ENCODE measurements around the gene ZCCHC13. TPM values are rescaled to one million over a fixed set of nuclear protein-coding genes. Genes with fewer than 3 reads are reported as not detected.

Gene ZCCHC13
- total RNA-seq, 4 donors from 2014 or later, result not detected

DNA sequence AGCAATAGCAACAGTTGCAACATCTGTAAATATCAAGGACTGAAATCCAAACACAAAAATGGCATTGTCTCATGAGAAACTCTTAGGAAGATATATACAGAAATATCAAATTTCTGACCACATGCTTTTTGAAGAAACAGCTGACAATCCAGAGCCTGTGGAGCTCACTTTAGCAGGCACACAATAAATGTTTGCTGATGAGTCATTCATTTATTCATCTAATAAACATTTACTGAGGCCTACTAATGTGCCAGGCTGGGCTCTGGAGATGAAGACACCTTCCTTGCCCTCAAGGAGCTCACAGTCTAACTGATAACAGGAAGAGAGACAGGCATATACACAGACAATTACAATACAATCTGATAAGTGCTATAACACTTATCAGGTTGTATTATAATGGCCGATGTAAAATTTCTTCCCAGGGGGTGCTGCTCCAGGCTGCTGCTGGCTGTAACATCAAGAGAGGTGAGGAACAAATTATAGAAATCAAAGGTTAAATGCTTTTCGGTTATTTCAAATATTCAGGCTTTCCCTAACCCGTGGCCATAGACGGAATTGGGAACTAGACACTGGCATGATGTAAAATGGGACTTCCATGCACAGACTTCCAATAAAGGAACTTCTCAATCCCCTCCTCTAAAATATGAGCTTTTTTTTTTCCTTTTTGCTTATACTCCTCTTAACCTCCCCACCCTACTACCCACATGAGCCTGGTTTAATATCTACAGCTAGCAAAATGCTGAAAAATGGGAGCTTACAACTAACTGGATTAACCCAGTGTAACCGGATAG lies 16.8 kb upstream of the ZCCHC13 start:
- ATAC-seq, result no peak
- H3K27me3 ChIP-seq, result no peaks in the 10 kb centered on the region
- no peak overlapping the region for H3K4me3 ChIP-seq
- peak overlapping the region in 1 of 4 donors; percentile 44 for H3K27ac ChIP-seq
- H3K9me3 ChIP-seq, result no peaks in the 10 kb centered on the region
- H3K36me3 ChIP-seq, result peaks cover 0 to 4% of the 10 kb centered on the region in 2 donors
- WGBS, 2 donors (ENCODE audit: low coverage in 1 of 2), result 77 to 82% methylated on average over 5 of the region's 5 CpGs
- no peak for TF ChIP-seq POLR2AphosphoS5 (IDR thresholded peaks at IDR 0.05)
- TF ChIP-seq EP300 (IDR thresholded peaks at IDR 0.05), result no peak
- TF ChIP-seq, protein P1, sequence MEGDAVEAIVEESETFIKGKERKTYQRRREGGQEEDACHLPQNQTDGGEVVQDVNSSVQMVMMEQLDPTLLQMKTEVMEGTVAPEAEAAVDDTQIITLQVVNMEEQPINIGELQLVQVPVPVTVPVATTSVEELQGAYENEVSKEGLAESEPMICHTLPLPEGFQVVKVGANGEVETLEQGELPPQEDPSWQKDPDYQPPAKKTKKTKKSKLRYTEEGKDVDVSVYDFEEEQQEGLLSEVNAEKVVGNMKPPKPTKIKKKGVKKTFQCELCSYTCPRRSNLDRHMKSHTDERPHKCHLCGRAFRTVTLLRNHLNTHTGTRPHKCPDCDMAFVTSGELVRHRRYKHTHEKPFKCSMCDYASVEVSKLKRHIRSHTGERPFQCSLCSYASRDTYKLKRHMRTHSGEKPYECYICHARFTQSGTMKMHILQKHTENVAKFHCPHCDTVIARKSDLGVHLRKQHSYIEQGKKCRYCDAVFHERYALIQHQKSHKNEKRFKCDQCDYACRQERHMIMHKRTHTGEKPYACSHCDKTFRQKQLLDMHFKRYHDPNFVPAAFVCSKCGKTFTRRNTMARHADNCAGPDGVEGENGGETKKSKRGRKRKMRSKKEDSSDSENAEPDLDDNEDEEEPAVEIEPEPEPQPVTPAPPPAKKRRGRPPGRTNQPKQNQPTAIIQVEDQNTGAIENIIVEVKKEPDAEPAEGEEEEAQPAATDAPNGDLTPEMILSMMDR (IDR thresholded peaks at IDR 0.05), result no peak
- peaks cover 0 to 63% (median 0%) of the 10 kb centered on the region in 3 donors for H3K4me1 ChIP-seq

DNA sequence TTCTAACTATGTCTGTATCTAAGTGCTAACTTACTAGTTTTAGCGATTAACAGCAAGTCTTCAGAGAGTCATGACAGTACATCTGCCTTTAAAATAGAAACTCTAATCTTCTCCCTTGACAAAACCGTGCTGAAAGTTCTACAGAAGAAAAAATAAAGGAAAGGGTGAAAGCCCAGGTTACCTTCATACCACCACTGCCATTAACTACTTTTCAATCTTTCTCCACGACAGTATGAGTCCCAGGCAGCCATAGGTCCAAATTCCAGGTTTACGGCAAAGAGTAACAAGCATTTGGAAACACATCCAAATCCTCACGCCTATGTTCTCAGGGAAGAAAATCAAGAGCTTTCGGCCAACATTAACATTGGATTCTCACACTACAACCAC lies 12.4 kb upstream of the ZCCHC13 start:
- H3K36me3 ChIP-seq, result peaks cover 0 to 4% of the 10 kb centered on the region in 2 donors
- no peak for ATAC-seq
- H3K9me3 ChIP-seq, result no peaks in the 10 kb centered on the region
- H3K4me1 ChIP-seq, result peaks cover 0 to 19% (median 0%) of the 10 kb centered on the region in 3 donors
- H3K27me3 ChIP-seq, result no peaks in the 10 kb centered on the region
- no peak for TF ChIP-seq POLR2A (IDR thresholded peaks at IDR 0.05)
- TF ChIP-seq POLR2AphosphoS5 (IDR thresholded peaks at IDR 0.05), result no peak
- TF ChIP-seq, protein P1 (IDR thresholded peaks at IDR 0.05), result no peak
- TF ChIP-seq EP300 (IDR thresholded peaks at IDR 0.05), result no peak
- H3K27ac ChIP-seq, result peak overlapping the region; percentile 87 to 98 (median 90)
- 0 to 22% methylated on average over 4 to 6 of the region's 6 CpGs for whole genome bisulfite sequencing, 2 donors (ENCODE audit: low coverage in 1 of 2)
- H3K4me3 ChIP-seq, result peak overlapping the region; percentile 62 to 83

DNA sequence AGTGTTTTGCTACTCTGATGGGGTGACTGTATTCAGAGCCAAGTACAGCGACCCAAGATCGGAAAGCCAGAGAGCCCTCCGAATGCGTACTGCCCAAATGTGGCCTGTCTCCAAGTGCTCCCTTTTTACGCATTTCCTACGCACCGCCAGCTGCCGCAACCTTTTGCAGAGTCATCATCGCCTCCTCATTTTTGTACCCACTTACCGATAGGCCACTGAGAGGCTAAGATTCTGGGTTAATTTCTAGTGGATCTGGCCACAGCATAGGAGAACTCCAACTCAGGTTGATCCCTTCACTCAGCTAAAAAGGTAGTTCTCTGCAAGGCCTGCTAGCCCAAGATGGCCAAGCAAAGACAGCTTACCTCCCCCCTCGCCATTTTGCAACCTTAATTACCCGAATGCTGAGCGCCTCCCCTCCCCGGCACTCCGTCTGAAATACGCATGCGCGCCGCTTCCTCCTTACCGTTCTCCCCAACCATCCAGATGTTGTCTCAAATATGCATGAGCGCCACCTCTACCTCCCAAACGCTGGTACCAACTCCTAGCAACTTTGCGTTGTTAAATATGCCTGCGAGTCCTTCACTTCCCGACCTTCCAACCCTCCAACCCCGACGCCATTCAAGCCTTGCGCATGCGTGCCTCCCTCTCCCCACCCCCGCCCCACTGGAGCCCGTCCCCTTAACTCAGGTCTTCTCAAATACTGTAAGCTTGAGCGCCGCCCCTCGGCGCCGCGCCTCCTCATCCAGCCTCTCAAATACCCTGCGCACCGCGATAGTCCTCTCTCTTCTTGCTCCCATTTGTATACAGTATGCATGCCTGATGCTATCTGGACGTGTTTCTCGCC lies 11.8 kb upstream of the ZCCHC13 start:
- Histone ChIP-seq H3K27me3 (no peaks in the 10 kb centered on the region), H3K4me3 (peak overlapping the region; percentile 62 to 83), H3K9me3 (no peaks in the 10 kb centered on the region), H3K27ac (peak overlapping the region; percentile 87 to 98 (median 90)), H3K36me3 (peaks cover 0 to under 1% of the 10 kb centered on the region in 2 donors), H3K4me1 (peaks cover 0 to 19% (median 0%) of the 10 kb centered on the region in 3 donors)
- peak; percentile 92 for ATAC-seq
- no peak for TF ChIP-seq EP300 (IDR thresholded peaks at IDR 0.05)
- TF ChIP-seq POLR2AphosphoS5 (IDR thresholded peaks at IDR 0.05), result peak; percentile 66
- TF ChIP-seq, protein P1 (IDR thresholded peaks at IDR 0.05), result peak in 1 of 4 experiments; percentile 58
- TF ChIP-seq POLR2A (IDR thresholded peaks at IDR 0.05), result peak; percentile 35 to 50
- WGBS, 2 donors (ENCODE audit: low coverage in 1 of 2), result 0 to 18% methylated on average over 10 to 20 of the region's 42 CpGs

DNA sequence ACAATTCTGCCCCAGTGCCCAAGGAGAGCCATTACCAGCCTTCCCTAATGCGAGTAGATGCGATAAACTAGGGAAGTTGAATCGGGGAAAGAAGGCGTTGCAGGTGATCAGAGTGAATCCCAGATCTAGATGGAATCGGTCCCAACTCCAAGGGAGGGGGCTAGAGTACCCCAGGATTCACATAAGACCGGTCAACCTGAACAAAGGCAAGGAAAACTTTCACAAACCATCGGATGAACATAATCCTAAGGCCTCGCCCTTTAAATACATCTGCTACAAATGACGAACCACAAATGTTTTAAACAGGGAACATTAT lies 11.2 kb upstream of the ZCCHC13 start:
- no peaks in the 10 kb centered on the region for H3K36me3 ChIP-seq
- no peaks in the 10 kb centered on the region for H3K9me3 ChIP-seq
- WGBS, 2 donors (ENCODE audit: low coverage in 1 of 2), result 20% methylated on average over 6 of the region's 9 CpGs; no CpG with 5 or more reads in 1 of the 2 donors
- H3K4me1 ChIP-seq, result peaks cover 0 to 15% (median 0%) of the 10 kb centered on the region in 3 donors
- ATAC-seq, result peak; percentile 1
- no peak for TF ChIP-seq POLR2A (IDR thresholded peaks at IDR 0.05)
- TF ChIP-seq, protein P1 (IDR thresholded peaks at IDR 0.05), result no peak
- TF ChIP-seq EP300 (IDR thresholded peaks at IDR 0.05), result no peak
- TF ChIP-seq POLR2AphosphoS5 (IDR thresholded peaks at IDR 0.05), result no peak
- H3K4me3 ChIP-seq, result peak overlapping the region; percentile 62 to 83
- no peaks in the 10 kb centered on the region for H3K27me3 ChIP-seq
- peak overlapping the region; percentile 87 to 98 (median 90) for H3K27ac ChIP-seq
